ENCODE data around the gene PPP2CA. TPM values are rescaled to one million over a fixed set of nuclear protein-coding genes. Genes with fewer than 3 reads are reported as not detected.

The PPP2CA gene
- total and polyA plus RNA-seq, 2 experiments from 2014 or later: 327 to 508 TPM

GRCh38 chr5:134195666-134196065, 30.2 kb downstream of the PPP2CA start:
- no peak overlapping the region for H3K4me3 ChIP-seq
- peak overlapping the region; percentile 17 for H3K27ac ChIP-seq
- no peak for DNase-seq (ENCODE audit: low read depth in 1 of 2, low spot score in 1 of 2)
- H3K27me3 ChIP-seq: no peaks in the 10 kb centered on the region
- no peaks in the 10 kb centered on the region for H3K4me1 ChIP-seq (ENCODE audit: low read depth)
- H3K36me3 ChIP-seq: peaks cover 54% of the 10 kb centered on the region
- no peak for TF ChIP-seq CTCF (IDR thresholded peaks at IDR 0.05; ENCODE audit: low read depth, low read length)
- H3K9me3 ChIP-seq (ENCODE audit: low read depth): no peaks in the 10 kb centered on the region

GRCh38 chr5:134189031-134189430, 36.8 kb downstream of the PPP2CA start:
- Histone ChIP-seq H3K4me1 (ENCODE audit: low read depth) (no peaks in the 10 kb centered on the region), H3K36me3 (no peaks in the 10 kb centered on the region), H3K4me3 (no peak overlapping the region), H3K27ac (no peak overlapping the region), H3K9me3 (ENCODE audit: low read depth) (no peaks in the 10 kb centered on the region), H3K27me3 (no peaks in the 10 kb centered on the region)
- DNase-seq (ENCODE audit: low read depth in 1 of 2, low spot score in 1 of 2): no peak
- no peak for TF ChIP-seq CTCF (IDR thresholded peaks at IDR 0.05; ENCODE audit: low read depth, low read length)

GRCh38 chr5:134188092-134188491, 37.8 kb downstream of the PPP2CA start:
- TF ChIP-seq CTCF (IDR thresholded peaks at IDR 0.05; ENCODE audit: low read depth, low read length): no peak
- H3K27ac ChIP-seq: no peak overlapping the region
- H3K27me3 ChIP-seq: no peaks in the 10 kb centered on the region
- no peaks in the 10 kb centered on the region for H3K36me3 ChIP-seq
- no peaks in the 10 kb centered on the region for H3K4me1 ChIP-seq (ENCODE audit: low read depth)
- DNase-seq (ENCODE audit: low read depth in 1 of 2, low spot score in 1 of 2): no peak
- no peaks in the 10 kb centered on the region for H3K9me3 ChIP-seq (ENCODE audit: low read depth)
- no peak overlapping the region for H3K4me3 ChIP-seq

- Histone ChIP-seq H3K36me3 (no peaks in the 10 kb centered on the region), H3K27me3 (no peaks in the 10 kb centered on the region), H3K4me3 (no peak overlapping the region), H3K9me3 (ENCODE audit: low read depth) (no peaks in the 10 kb centered on the region), H3K27ac (no peak overlapping the region), H3K4me1 (ENCODE audit: low read depth) (no peaks in the 10 kb centered on the region)
- TF ChIP-seq CTCF (IDR thresholded peaks at IDR 0.05; ENCODE audit: low read depth, low read length): peak; percentile 93
- DNase-seq (ENCODE audit: low read depth in 1 of 2, low spot score in 1 of 2): peak; percentile 70
Observed at GRCh38 chr5:134184155-134185135, 41.4 kb downstream of the PPP2CA start.

GRCh38 chr5:134183481-134183880, 42.4 kb downstream of the PPP2CA start:
- H3K4me1 ChIP-seq (ENCODE audit: low read depth): no peaks in the 10 kb centered on the region
- no peak overlapping the region for H3K4me3 ChIP-seq
- DNase-seq (ENCODE audit: low read depth in 1 of 2, low spot score in 1 of 2): no peak
- no peaks in the 10 kb centered on the region for H3K36me3 ChIP-seq
- no peak overlapping the region for H3K27ac ChIP-seq
- no peaks in the 10 kb centered on the region for H3K27me3 ChIP-seq
- no peaks in the 10 kb centered on the region for H3K9me3 ChIP-seq (ENCODE audit: low read depth)
- no peak for TF ChIP-seq CTCF (IDR thresholded peaks at IDR 0.05; ENCODE audit: low read depth, low read length)
